CD14-positive monocyte (primary cell): ENCODE data around the gene IFT122. TPM values are rescaled to one million over a fixed set of nuclear protein-coding genes. Genes with fewer than 3 reads are reported as not detected.

Experiments used
- DNase-seq, 3 donors: peaks; one replicate each; pipeline ENCODE4 v3.0.0-alpha.2; 2011 to 2022
- H2AFZ ChIP-seq: 2 replicates; pipeline ENCODE4 v1.6.0; 2012; ENCODE audit warnings: mild to moderate bottlenecking, low read depth, low read length, inconsistent platforms; ENCODE audit not compliant: insufficient read depth, poor library complexity, severe bottlenecking
- H3K27ac ChIP-seq, 2 donors: 1 replicate in 1 of 2; 2 replicates in 1 of 2; pipeline ENCODE4 v1.5.1; 2012 to 2013; ENCODE audit warnings: low read length in 2 of 2, control low read depth in 1 of 2, inconsistent platforms in 1 of 2, low read depth in 1 of 2, mild to moderate bottlenecking in 1 of 2
- H3K27me3 ChIP-seq, 2 donors: one replicate each; pipeline versions ENCODE4 v1.6.0 to v1.6.1; 2011 to 2013; ENCODE audit warnings: low read length in 2 of 2; ENCODE audit not compliant: control insufficient read depth in 2 of 2, insufficient read depth in 2 of 2
- H3K36me3 ChIP-seq, 2 donors: replicated peaks in 1 of 2; 1 replicate in 1 of 2; 2 replicates in 1 of 2; pipeline versions ENCODE4 v1.5.1 to v1.6.1; 2012 to 2013; ENCODE audit warnings: low read length in 2 of 2, control low read depth in 1 of 2, inconsistent platforms in 1 of 2, mild to moderate bottlenecking in 1 of 2; ENCODE audit not compliant: insufficient read depth in 2 of 2, control insufficient read depth in 1 of 2
- H3K4me1 ChIP-seq, 2 donors: 1 replicate in 1 of 2; 2 replicates in 1 of 2; pipeline versions ENCODE4 v1.5.1 to v1.6.1; 2012 to 2013; ENCODE audit warnings: low read length in 2 of 2, control low read depth in 1 of 2, inconsistent platforms in 1 of 2, mild to moderate bottlenecking in 1 of 2, moderate library complexity in 1 of 2; ENCODE audit not compliant: insufficient read depth in 2 of 2, control insufficient read depth in 1 of 2
- H3K4me2 ChIP-seq: replicated peaks from 2 replicates; pipeline ENCODE3; 2012; ENCODE audit warnings: low read length, moderate library complexity, mild to moderate bottlenecking; ENCODE audit not compliant: poor library complexity, severe bottlenecking; ENCODE audit errors: extremely low read depth
- H3K4me3 ChIP-seq, 3 experiments: fragments of 200-600 bp in 1 of 3; sonication (generic) in 1 of 3; replicated peaks in 1 of 3; 1 replicate in 2 of 3; 2 replicates in 1 of 3; pipeline ENCODE4 v1.5.1; 2011 to 2013; ENCODE audit warnings: low read length in 3 of 3, mild to moderate bottlenecking in 3 of 3, control low read depth in 2 of 3, low read depth in 2 of 3, inconsistent platforms in 1 of 3, moderate library complexity in 1 of 3
- H3K79me2 ChIP-seq: 2 replicates; pipeline ENCODE4 v1.6.0; 2012; ENCODE audit warnings: mild to moderate bottlenecking, control low read depth, inconsistent platforms, low read length, moderate library complexity; ENCODE audit not compliant: insufficient read depth
- H3K9ac ChIP-seq: 2 replicates; pipeline ENCODE4 v1.6.0; 2017; ENCODE audit warnings: low read length, mild to moderate bottlenecking; ENCODE audit not compliant: insufficient read depth, poor library complexity, severe bottlenecking
- H3K9me3 ChIP-seq, 2 donors: replicated peaks in 1 of 2; 1 replicate in 1 of 2; 2 replicates in 1 of 2; pipeline versions ENCODE4 v1.5.1 to v1.6.1; 2012 to 2013; ENCODE audit warnings: low read length in 2 of 2, control low read depth in 1 of 2; ENCODE audit not compliant: control insufficient read depth in 1 of 2, insufficient read depth in 1 of 2
- H4K20me1 ChIP-seq: 2 replicates; pipeline ENCODE4 v1.6.0; 2012; ENCODE audit warnings: mild to moderate bottlenecking, low read length, control low read depth, moderate library complexity; ENCODE audit not compliant: insufficient read depth
- H3K27ac Mint-ChIP-seq, 7 donors: one replicate each; pipeline ENCODE4 v1.8.0; 2020; ENCODE audit warnings: mild to moderate bottlenecking in 7 of 7, mixed read lengths in 7 of 7, moderate library complexity in 6 of 7, inconsistent platforms in 2 of 7
- H3K27me3 Mint-ChIP-seq, 3 donors: one replicate each; pipeline ENCODE4 v1.8.0; 2021 to 2022; ENCODE audit warnings: low read depth in 3 of 3, mild to moderate bottlenecking in 3 of 3, mixed read lengths in 3 of 3, moderate library complexity in 3 of 3, inconsistent platforms in 1 of 3
- H3K36me3 Mint-ChIP-seq, 2 donors: one replicate each; pipeline ENCODE4 v1.8.0; 2020; ENCODE audit warnings: mixed read lengths in 2 of 2, inconsistent platforms in 1 of 2, mild to moderate bottlenecking in 1 of 2
- H3K4me1 Mint-ChIP-seq: one replicate; pipeline ENCODE4 v1.8.0; 2020; ENCODE audit warnings: mild to moderate bottlenecking, mixed read lengths
- H3K4me3 Mint-ChIP-seq, 2 donors: one replicate each; pipeline ENCODE4 v1.8.0; 2020; ENCODE audit warnings: mild to moderate bottlenecking in 2 of 2, mixed read lengths in 2 of 2, moderate library complexity in 1 of 2
- H3K9me3 Mint-ChIP-seq, 7 donors: one replicate each; pipeline ENCODE4 v1.8.0; 2020 to 2022; ENCODE audit warnings: mixed read lengths in 7 of 7, mild to moderate bottlenecking in 6 of 7, moderate library complexity in 6 of 7, inconsistent platforms in 2 of 7
- CTCF ChIP-seq: fragments of 200-600 bp; IDR thresholded peaks from one replicate; pipeline ENCODE4 v1.8.0; 2022; ENCODE audit warnings: antibody characterized with exemption, mild to moderate bottlenecking
- WGBS: methylation state at CpG from one replicate; pipeline ENCODE4 v1.1.5; 2013; ENCODE audit warnings: missing lambda C conversion rate; ENCODE audit not compliant: insufficient coverage; 5-methylcytosine and 5-hydroxymethylcytosine counted together
- intact Hi-C, 2 donors: fragments of 100-400 bp; cut with micrococcal nuclease; formaldehyde crosslinking; loops; one replicate each; pipeline versions ENCODE4 v1.15.0 to v1.15.1; 2023
- polyA plus RNA-seq, 3 donors: library from polyadenylated mRNA; depleted of rRNA in 1 of 3; unstranded in 2 of 3; stranded (reverse) in 1 of 3; fragments of 300-500 nt in 2 of 3; fragments of >200 nt in 1 of 3; fragmentation: Illumina TruSeq in 2 of 3; gene quantifications; 1 replicate in 2 of 3; 2 replicates in 1 of 3; pipeline ENCODE4 v1.2.3, GENCODE V29; 2012 to 2021

The IFT122 gene
- polyA plus RNA-seq, 3 donors = 3.3 to 12.2 (median 3.6) TPM

DNA sequence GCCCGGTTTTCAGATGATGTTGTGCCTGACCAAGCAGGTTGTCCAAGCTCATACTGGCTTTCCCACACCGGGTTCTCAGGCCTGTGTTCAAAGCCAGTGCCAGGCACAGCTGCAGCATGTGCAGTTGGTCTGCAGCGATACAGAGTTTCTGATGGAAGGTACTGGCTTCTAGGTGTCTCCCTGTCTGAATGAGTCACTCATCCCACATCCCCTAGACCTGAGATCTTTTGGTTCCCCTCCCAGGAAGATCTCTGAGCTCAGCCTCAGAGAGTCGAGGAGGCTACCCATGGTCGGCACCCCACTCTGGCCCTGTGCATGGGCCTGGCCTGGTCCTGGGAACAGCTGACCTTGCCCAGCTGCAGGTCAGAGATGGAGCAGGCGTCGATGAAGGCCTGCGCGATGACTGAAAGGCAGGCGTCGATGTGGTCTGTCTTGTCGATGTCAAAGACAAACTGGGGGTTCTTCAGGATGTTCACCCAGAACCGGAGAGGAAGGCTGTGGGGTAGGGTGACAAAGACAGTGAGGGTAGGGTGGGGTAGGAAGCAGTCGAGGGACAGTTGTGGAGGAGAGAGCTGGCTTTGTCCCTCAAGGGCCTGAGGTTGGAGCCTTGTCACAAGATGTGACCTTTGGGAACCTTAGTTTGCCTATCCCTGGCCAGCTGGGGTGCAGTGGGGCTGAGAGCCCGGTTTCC is 118.2 kb downstream of the IFT122 start:
- peaks cover 27% of the 10 kb centered on the region for H3K4me1 Mint-ChIP-seq
- Histone ChIP-seq H3K9me3 (no peaks in the 10 kb centered on the region), H3K79me2 (no peaks in the 10 kb centered on the region), H3K4me1 (peaks cover 17 to 24% of the 10 kb centered on the region in 2 donors), H2AFZ (no peak overlapping the region), H3K4me3 (no peak overlapping the region), H3K4me2 (no peak overlapping the region), H4K20me1 (no peaks in the 10 kb centered on the region), H3K27me3 (no peaks in the 10 kb centered on the region), H3K27ac (peak overlapping the region in 1 of 2 donors; percentile 20), H3K9ac (no peak overlapping the region), H3K36me3 (peaks cover 71 to 83% of the 10 kb centered on the region in 2 donors)
- H3K27ac Mint-ChIP-seq = peak overlapping the region in 4 of 7 donors; percentile 48 to 80 (median 52)
- peaks cover 64 to 75% of the 10 kb centered on the region in 2 donors for H3K36me3 Mint-ChIP-seq
- no peak for TF ChIP-seq CTCF
- 79% methylated on average over 14 of the region's 15 CpGs for WGBS
- H3K4me3 Mint-ChIP-seq = no peak overlapping the region
- no peak for DNase-seq
- intact Hi-C loops = no loop called here
- H3K9me3 Mint-ChIP-seq = no peaks in the 10 kb centered on the region
- H3K27me3 Mint-ChIP-seq = no peaks in the 10 kb centered on the region

DNA sequence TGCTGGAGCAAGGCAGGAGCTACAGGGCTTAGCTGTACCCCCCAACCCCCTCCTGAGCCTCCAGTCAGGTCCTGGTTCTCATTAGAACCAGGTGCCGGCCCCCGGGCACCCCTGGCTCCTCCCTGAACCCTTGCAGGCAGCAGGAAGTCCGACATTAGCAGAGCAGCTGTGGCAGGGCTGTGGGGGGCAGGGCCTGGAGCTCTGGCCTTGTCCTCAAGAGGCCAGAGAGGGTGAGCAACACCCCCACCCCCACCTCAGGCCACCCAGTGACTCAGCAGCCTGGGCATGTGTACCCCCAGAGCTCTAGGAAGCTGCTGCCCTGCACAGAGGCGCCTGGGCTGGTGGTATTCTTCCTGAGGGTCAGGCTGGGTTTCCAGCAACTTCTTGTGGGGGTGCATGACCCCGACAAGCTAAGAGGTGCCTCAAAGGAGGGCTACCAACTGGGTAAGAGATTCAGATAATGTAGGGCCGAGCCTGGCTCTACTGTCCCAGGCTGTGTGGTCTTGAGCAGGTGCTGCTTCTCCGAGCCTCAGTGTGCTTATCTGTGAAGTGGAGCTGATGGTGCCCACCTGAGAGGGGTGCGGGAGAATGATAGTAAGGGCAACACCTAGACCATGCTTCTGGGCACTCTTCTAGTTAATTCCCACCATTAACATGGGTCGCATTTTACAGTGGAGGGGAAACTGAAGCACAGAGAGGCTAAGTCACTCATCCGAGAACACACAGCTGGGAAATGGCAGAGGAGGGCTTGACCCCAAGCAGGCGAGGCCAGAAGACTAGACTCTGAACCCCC is 118.9 kb downstream of the IFT122 start:
- no peaks in the 10 kb centered on the region for H3K27me3 ChIP-seq
- no peaks in the 10 kb centered on the region for H3K9me3 ChIP-seq
- 56% methylated on average over 8 of the region's 11 CpGs for WGBS
- Mint-ChIP-seq H3K4me1 (peaks cover 20% of the 10 kb centered on the region), H3K4me3 (no peak overlapping the region), H3K27ac (peak overlapping the region in 2 of 7 donors; percentile 6 to 61), H3K9me3 (no peaks in the 10 kb centered on the region), H3K27me3 (no peaks in the 10 kb centered on the region), H3K36me3 (peaks cover 69 to 82% of the 10 kb centered on the region in 2 donors)
- H3K36me3 ChIP-seq = peaks cover 78 to 91% of the 10 kb centered on the region in 2 donors
- no peak overlapping the region for H3K9ac ChIP-seq
- intact Hi-C loops = no loop called here
- H2AFZ ChIP-seq = no peak overlapping the region
- no peak for TF ChIP-seq CTCF
- H3K4me2 ChIP-seq = no peak overlapping the region
- H3K4me3 ChIP-seq = no peak overlapping the region
- H3K27ac ChIP-seq = peak overlapping the region in 1 of 2 donors; percentile 20
- H4K20me1 ChIP-seq = no peaks in the 10 kb centered on the region
- no peaks in the 10 kb centered on the region for H3K79me2 ChIP-seq
- no peak for DNase-seq
- peaks cover 12 to 16% of the 10 kb centered on the region in 2 donors for H3K4me1 ChIP-seq
